ENCODE results near the gene EYA4.

EYA4 gene

GRCh38 chr6:133456439-133456838 lies 215.3 kb downstream of the EYA4 start:
- DNase-seq (ENCODE audit: low read depth in 2 of 2), result no peak

GRCh38 chr6:133456944-133457343 lies 215.8 kb downstream of the EYA4 start:
- no peak for DNase-seq (ENCODE audit: low read depth in 2 of 2)

GRCh38 chr6:133460101-133460500 lies 218.9 kb downstream of the EYA4 start:
- DNase-seq (ENCODE audit: low read depth in 2 of 2), result no peak

GRCh38 chr6:133463790-133464189 lies 222.6 kb downstream of the EYA4 start:
- DNase-seq (ENCODE audit: low read depth in 2 of 2), result no peak

GRCh38 chr6:133466680-133467079 lies 225.5 kb downstream of the EYA4 start:
- DNase-seq (ENCODE audit: low read depth in 2 of 2), result no peak

GRCh38 chr6:133467231-133467981 lies 226.2 kb downstream of the EYA4 start:
- DNase-seq (ENCODE audit: low read depth in 2 of 2), result no peak

- DNase-seq (ENCODE audit: low read depth in 2 of 2), result no peak
These were observed 226.8 kb downstream of the EYA4 start for GRCh38 chr6:133467982-133468380.

GRCh38 chr6:133468591-133468990 lies 227.4 kb downstream of the EYA4 start:
- DNase-seq (ENCODE audit: low read depth in 2 of 2), result no peak

- DNase-seq (ENCODE audit: low read depth in 2 of 2), result no peak
These were observed 233.4 kb downstream of the EYA4 start for GRCh38 chr6:133474516-133474915.

GRCh38 chr6:133478673-133479072 lies 237.5 kb downstream of the EYA4 start:
- no peak for DNase-seq (ENCODE audit: low read depth in 2 of 2)

GRCh38 chr6:133487174-133487573 lies 246.0 kb downstream of the EYA4 start:
- no peak for DNase-seq (ENCODE audit: low read depth in 2 of 2)

GRCh38 chr6:133495205-133495903 lies 254.2 kb downstream of the EYA4 start:
- no peak for DNase-seq (ENCODE audit: low read depth in 2 of 2)

- no peak for DNase-seq (ENCODE audit: low read depth in 2 of 2)
These were observed 258.5 kb downstream of the EYA4 start for GRCh38 chr6:133499662-133500061.

GRCh38 chr6:133501675-133502270 lies 260.6 kb downstream of the EYA4 start:
- no peak for DNase-seq (ENCODE audit: low read depth in 2 of 2)

- DNase-seq (ENCODE audit: low read depth in 2 of 2), result no peak
These were observed 261.5 kb downstream of the EYA4 start for GRCh38 chr6:133502441-133503335.

- DNase-seq (ENCODE audit: low read depth in 2 of 2), result no peak
These were observed 262.2 kb downstream of the EYA4 start for GRCh38 chr6:133503336-133503729.

GRCh38 chr6:133504158-133504557 lies 263.0 kb downstream of the EYA4 start:
- no peak for DNase-seq (ENCODE audit: low read depth in 2 of 2)

- DNase-seq (ENCODE audit: low read depth in 2 of 2), result no peak
These were observed 263.6 kb downstream of the EYA4 start for GRCh38 chr6:133504761-133505160.

GRCh38 chr6:133505681-133506080 lies 264.5 kb downstream of the EYA4 start:
- no peak for DNase-seq (ENCODE audit: low read depth in 2 of 2)

- peak in 1 of 2 experiments; percentile 13 for DNase-seq (ENCODE audit: low read depth in 2 of 2)
These were observed 271.4 kb downstream of the EYA4 start for GRCh38 chr6:133512410-133513016.

- no peak for DNase-seq (ENCODE audit: low read depth in 2 of 2)
These were observed 282.7 kb downstream of the EYA4 start for GRCh38 chr6:133523816-133524215.

Data from stimulated activated CD4-positive, alpha-beta T cell treated with anti-CD3 and anti-CD28 coated beads, Interleukin-12 subunit alpha, Interleukin-12 subunit beta, amount 100 ng/mL, for 24 hours (primary cell).